AG09309 (cell line): ENCODE measurements around the gene CDC42SE1.

Source experiments
- DNase-seq: peaks from one replicate; pipeline ENCODE4 v3.0.0-alpha.2; 2010; ENCODE audit warnings: low read depth
- H3K4me3 ChIP-seq: 2 replicates; pipeline ENCODE4 v1.5.1; 2011; ENCODE audit warnings: mild to moderate bottlenecking, low read depth, low read length, moderate library complexity; ENCODE audit not compliant: control insufficient read depth
- TF ChIP-seq, protein P1 (sequence below): IDR thresholded peaks from 2 replicates; pipeline ENCODE4 v1.5.1; 2011; ENCODE audit warnings: mild to moderate bottlenecking, low read depth, low read length, inconsistent platforms; ENCODE audit not compliant: insufficient read depth, control insufficient read depth; ENCODE audit errors: missing control alignments

The CDC42SE1 gene

DNA sequence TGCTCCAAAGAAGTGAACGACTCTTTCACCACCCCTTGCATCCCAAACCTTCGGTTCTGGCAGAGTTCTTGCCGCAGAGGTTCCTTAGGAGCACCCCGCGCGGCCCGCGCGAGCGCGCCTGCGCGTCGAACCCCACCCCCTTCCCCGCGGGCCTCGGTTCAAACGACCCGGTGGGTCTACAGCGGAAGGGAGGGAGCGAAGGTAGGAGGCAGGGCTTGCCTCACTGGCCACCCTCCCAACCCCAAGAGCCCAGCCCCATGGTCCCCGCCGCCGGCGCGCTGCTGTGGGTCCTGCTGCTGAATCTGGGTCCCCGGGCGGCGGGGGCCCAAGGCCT is 11.9 kb downstream of the CDC42SE1 start, which contains the start of gene C1orf56:
Gene C1orf56, plus strand, starts transcription at position 161 of the 334 bp plus-strand sequence. Its CDS starts 97 bp downstream, at position 258.
- peak within 1 kb of the TSS; percentile 77 for H3K4me3 ChIP-seq
- TF ChIP-seq, protein P1, sequence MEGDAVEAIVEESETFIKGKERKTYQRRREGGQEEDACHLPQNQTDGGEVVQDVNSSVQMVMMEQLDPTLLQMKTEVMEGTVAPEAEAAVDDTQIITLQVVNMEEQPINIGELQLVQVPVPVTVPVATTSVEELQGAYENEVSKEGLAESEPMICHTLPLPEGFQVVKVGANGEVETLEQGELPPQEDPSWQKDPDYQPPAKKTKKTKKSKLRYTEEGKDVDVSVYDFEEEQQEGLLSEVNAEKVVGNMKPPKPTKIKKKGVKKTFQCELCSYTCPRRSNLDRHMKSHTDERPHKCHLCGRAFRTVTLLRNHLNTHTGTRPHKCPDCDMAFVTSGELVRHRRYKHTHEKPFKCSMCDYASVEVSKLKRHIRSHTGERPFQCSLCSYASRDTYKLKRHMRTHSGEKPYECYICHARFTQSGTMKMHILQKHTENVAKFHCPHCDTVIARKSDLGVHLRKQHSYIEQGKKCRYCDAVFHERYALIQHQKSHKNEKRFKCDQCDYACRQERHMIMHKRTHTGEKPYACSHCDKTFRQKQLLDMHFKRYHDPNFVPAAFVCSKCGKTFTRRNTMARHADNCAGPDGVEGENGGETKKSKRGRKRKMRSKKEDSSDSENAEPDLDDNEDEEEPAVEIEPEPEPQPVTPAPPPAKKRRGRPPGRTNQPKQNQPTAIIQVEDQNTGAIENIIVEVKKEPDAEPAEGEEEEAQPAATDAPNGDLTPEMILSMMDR, result no peak
- no peak for DNase-seq

DNA sequence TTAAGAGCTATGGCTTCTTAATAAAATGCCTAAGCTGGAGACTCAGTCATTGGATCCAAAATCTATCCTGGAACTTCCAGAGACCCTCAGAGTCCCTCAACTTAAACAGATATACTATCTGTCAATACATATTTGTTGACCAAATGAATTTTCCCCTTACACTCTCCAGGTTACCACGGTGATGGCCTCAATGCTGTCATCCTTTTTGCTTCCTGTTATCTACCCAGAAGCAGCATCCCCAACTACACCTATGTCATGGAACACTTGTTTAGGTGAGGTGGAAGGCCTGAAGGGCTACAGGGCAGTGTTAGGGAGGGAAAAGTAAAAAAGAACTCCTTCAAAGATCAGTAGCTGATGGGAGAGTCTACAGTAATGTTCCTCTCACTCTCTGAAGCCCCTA is 16.3 kb downstream of the CDC42SE1 start:
- TF ChIP-seq, protein P1, result no peak
- DNase-seq, result no peak
- H3K4me3 ChIP-seq, result no peak overlapping the region

- no peak for DNase-seq
- H3K4me3 ChIP-seq, result no peak overlapping the region
- TF ChIP-seq, protein P1, result no peak
Measured at GRCh38 chr1:151039521-151039920, 19.9 kb downstream of the CDC42SE1 start.

DNA sequence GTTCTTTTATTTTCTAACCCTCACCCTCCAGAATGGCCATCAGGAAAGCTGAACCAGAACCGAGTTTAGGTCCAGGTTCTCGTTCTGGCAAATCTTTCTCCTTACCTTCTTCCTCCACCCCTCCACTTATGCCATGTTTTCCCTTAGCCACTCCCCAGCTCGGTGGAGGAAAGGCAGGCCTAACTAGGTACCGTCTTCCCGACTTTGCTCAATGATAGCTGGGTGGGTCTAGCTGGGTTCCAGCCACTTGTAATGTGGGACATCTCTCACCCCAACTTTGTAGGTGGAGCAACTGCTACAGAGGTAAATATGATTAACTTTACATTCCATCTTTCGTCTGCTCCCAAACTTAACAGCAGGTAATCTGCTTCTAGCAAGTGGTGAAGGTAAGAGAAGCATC is 22.4 kb downstream of the CDC42SE1 start:
- no peak overlapping the region for H3K4me3 ChIP-seq
- TF ChIP-seq, protein P1, result no peak

GRCh38 chr1:151036356-151036755 is 23.1 kb downstream of the CDC42SE1 start, which contains the start of gene BNIPL:
TSS of gene BNIPL (plus strand) at chr1:151036586. CDS start at chr1:151036726, 140 bp downstream.
- no peak for DNase-seq
- TF ChIP-seq, protein P1, result no peak
- H3K4me3 ChIP-seq, result no peak within 1 kb of the TSS

More for the DNA sequence above, 22.4 kb downstream of the CDC42SE1 start:
- DNase-seq, result no peak

GRCh38 chr1:151035167-151035566 is 24.3 kb downstream of the CDC42SE1 start:
- TF ChIP-seq, protein P1, result no peak
- no peak for DNase-seq
- H3K4me3 ChIP-seq, result no peak overlapping the region

DNA sequence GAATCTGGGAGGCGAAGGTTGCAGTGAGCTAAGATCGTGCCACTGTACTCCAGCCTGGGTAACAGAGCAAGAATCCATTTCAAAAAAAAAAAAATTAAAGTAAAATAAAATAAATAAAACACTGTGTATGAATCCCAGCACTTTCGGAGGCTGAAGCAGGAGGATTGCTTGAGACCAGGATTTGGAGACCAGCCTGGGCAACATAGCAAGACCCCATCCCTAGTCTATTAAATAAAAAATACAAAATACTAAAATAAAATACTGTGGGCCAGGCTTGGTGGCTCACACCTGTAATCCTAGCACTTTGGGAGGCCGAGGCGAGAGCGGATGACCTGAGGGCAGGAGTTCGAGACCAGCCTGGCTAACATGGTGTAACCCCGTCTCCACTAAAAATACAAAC is 27.3 kb downstream of the CDC42SE1 start:
- no peak for DNase-seq

More for the DNA sequence above, 27.3 kb downstream of the CDC42SE1 start:
- no peak overlapping the region for H3K4me3 ChIP-seq
- TF ChIP-seq, protein P1, result no peak
